ENCODE measurements around the gene KRTAP2-4.
"Not testable (repeated sequence)": the region's sequence is repeated elsewhere in the genome, so short reads cannot be mapped to it uniquely, and the experiment has no call there.

The KRTAP2-4 gene, protein sequence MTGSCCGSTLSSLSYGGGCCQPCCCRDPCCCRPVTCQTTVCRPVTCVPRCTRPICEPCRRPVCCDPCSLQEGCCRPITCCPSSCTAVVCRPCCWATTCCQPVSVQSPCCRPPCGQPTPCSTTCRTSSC

DNA sequence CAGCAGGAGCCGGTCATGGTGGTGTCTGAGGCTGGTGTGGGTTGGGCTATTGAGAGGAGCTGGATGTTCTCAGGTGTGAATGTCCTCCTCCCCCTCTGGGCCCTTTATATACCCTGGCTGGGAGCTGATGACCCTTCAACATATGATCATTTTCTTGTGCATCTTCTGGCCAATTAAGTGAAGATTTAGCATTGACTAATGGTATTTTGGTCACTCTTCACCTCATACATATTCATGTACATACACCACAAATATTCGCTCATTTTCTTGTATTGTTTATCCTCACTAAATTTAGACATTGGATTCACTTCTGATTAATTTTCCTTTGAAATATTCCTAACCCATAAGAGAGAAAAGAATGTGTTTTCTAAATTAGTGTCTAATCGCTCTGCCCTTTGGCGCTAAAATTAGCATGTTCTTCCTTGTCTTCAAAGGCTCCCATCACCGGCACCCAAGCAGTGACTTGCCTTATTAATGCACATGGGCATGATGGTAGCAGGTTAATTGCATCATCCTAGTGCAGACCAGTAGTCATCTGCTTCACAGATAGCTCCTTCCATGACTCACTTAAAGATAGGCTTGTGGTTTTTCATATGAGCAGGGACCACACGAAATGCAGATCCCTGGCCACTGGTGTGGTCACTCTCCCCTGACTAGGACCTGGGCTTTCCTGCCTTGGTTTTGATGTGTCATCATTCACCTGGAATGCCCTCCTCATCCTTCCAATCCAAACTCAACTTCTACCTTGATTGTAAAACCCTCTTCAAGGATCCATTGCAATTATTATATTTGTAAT lies at the start of gene KRTAP2-4:
Gene KRTAP2-4 (minus strand): TSS at position 51 of the 796 bp plus-strand sequence. CDS start 34 bp downstream, at position 17.
- peak; percentile 52 for DNase-seq (ENCODE audit: low read depth)

DNA sequence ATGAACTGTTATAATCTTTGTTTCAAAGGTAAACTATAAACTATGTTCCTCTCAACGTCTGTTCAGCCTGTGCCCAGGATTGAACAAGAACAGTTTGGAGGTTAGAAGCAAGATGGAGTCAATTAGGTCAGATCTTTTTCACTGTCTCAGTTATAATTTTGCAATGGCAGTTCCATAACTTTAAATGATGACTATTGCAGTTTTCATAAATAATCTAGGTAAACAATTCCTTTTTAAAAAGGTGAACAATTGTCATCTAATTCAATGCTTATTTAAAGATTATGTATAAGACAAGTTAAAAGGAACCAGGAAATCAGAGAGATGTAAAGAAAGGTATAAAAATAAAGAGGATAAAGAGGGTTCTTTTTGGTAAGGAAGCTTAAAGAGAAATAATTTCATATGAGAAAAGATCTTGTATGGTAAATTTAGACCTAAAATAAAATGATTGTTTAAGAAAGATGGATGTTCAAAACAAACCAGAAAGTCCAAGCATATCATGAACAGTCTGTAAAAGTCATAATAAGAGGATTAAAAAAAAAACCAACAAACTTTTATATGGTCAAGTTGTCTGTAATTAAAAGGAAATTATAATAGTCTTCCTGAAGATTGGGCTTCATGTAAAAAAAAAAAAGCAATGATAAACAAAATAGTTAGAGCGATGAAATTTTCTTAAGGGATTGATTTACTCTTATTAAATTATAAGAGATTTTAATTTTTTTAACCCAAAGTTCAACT lies 45.6 kb upstream of the KRTAP2-4 start:
- no peak for DNase-seq (ENCODE audit: low read depth)

DNA sequence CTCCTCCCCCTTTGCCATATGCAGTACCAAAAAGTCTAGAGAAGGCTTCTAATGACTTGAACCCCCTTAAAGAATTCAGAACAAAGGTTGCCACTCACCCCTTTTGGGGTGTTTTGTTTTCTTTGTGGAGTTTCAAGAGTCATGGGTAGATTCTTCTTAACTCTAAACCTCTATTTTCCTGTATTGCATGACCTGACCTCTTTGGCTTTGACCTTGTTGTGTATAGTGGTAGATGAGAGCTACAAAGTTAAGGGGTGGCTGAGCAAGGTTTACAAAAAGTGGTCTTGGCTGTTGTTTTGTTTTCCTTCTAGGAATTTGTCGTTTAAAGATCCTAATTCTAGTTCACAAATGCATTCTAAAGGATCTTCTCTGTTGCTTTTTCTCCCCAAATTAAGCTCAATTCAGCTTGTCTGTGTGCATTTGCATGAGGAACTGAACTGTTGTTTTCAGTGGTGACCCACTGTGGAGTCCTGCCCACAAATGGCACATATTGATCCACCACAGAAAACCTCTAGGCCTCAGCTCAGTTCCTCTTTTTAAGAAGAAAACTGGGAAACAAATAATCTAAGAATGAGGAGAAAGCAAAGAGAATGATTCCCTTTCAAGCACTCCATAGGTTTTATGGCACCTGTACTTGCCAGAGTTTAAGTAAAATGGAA lies 43.2 kb upstream of the KRTAP2-4 start:
- DNase-seq (ENCODE audit: low read depth), result not testable (repeated sequence)

DNA sequence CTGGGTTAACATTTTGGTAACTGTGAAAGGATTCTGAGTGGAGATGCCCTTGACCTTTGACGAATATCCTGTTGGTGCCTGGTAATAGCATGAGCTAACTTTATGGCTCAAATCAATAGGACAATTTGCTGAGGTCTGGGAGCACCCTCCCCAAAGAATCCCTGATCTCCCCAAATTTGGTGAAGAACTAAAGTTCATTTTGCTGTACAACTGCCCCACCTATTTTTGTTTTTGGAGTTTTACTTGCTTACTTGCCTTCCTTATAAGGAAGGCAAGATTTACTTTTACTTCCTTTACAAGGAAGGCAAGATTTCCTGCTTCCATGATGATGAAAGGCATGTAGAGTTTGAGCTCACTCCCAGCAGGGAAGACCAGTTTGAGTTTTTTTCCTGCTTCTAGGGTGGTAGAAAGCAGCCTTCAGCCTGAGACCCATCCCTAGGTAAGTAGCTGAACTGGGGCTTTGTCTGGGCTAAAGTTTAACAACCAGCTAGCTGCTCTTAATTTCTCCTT lies 42.3 kb upstream of the KRTAP2-4 start:
- no peak for DNase-seq (ENCODE audit: low read depth)

DNA sequence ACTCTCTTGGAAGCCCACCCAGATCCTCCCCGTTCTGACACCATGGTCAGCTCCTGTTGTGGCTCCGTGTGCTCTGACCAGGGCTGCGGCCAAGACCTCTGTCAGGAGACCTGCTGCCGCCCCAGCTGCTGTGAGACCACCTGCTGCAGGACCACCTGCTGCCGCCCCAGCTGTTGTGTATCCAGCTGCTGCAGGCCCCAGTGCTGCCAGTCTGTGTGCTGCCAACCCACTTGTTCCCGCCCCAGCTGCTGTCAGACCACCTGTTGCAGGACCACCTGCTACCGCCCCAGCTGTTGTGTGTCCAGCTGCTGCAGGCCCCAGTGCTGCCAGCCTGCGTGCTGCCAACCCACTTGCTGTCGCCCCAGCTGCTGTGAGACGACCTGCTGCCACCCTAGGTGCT lies 39.7 kb upstream of the KRTAP2-4 start, which contains the start of gene KRTAP4-9:
Gene KRTAP4-9 (plus strand): TSS at position 43 of the 400 bp plus-strand sequence. CDS start 0 bp downstream, at position 43.
- not testable (repeated sequence) for DNase-seq (ENCODE audit: low read depth)

DNA sequence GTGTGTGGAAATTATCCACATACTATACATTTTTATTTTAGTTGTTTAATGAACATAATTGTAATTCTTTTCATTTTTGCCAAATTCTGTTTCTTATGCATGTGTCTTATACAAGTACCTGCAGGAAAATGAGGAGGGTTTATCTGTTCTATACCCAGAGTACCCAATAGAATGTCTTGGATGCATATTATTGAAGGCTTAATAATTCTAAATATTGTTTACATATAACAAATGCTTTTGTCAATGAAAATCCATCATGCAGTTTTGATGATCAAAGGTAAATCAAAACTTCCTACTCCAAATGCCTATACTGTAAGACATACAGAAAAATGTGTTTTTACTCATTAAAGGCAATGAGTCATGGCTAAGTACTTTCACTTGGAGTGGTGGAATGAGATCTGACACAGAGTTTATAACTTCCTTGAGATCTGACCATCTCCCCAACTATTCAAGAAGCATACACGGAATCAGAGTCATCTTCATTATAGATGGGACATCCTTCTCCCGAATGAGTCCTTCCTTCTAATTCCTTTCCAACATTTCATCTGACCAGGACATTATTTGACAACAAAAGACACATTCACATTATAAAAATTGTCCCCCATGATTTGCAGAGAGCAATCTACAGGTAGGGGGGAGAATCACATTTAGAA lies 38.8 kb upstream of the KRTAP2-4 start:
- not testable (repeated sequence) for DNase-seq (ENCODE audit: low read depth)

DNA sequence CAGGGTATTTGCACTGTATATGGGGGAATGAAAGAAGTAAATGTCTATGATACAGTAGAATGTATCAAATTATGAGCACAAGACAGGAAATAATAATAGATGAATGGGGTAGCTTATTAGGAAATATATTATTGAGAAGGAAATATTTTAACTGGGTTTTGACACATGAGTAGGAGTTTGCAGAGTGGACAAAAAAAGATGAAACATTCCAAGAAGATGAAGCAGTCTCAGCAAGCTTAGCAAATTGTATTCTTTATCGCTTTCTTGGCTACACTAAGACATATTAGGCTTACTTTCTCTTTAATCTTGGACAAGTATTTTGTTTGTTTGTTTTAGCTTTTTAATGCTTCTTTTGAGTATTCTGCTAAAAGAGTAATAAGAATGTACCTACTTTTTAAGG lies 38.2 kb upstream of the KRTAP2-4 start:
- no peak for DNase-seq (ENCODE audit: low read depth)

DNA sequence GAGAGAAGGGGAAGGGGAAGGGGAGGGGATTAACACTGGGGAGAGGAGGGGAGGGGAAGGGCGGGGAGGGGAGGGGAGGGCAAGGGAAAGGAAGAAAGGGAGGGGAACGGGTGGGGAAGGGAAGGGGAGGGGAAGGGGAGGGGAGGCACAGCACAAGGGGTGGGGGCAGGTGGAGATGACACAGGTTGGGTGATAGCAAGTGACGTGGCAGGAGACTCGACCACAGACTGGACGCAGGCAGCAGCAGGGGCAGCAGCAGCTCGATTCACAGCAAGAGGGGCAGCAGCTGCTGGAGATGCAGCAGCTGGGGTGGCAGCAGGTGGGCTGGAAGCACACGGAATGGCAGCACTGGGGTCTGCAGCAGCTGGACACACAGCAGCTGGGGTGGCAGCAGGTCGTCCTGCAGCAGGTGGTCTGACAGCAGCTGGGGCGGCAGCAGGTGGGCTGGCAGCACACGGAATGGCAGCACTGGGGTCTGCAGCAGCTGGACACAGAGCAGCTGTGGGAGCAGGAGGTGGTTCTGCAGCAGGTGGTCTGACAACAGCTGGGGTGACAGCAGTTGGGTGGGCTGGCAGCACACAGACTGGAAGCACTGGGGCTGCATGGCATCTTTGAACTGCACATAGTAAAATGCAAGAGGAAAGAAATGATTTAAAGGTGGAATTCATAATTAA lies 36.0 kb upstream of the KRTAP2-4 start, which contains the start of gene KRTAP4-16:
Gene KRTAP4-16 (minus strand): TSS at position 624 of the 674 bp plus-strand sequence. CDS start 0 bp downstream, at position 624.
- DNase-seq (ENCODE audit: low read depth), result no peak

DNA sequence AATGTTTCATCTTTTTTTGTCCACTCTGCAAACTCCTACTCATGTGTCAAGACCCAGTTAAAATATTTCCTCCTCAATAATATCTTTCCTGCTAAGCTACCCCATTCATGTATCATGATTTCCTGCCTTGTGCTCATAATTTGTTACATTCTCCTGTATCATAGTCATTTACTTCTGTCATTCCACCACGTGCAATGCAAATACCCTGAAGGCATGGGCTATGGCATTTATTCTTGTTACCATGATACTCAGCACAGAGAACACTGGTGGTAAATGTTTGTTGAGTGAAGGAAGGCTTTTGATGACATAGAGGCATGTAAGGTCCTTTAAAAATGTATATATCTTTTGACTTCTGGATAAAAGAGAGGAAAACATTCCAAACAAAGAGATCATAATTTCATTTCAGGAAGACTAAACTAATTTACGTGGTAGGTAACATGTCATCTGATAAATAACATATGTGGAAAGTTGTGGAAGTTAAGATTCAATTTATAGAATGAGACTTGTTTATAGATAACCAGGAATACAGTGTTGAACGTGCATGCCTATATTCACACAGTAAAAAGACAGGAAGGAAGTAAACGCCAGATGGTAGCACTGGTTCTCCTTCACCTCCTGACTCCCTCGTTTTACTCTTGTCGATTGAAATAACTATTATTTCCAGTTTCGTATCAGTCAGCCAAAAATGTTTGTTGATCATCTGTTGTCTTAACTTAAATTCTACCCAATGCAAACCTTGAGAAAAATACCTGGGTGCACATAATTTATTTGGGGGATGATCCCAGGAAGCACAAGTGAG lies 34.2 kb upstream of the KRTAP2-4 start:
- DNase-seq (ENCODE audit: low read depth), result not testable (repeated sequence)

DNA sequence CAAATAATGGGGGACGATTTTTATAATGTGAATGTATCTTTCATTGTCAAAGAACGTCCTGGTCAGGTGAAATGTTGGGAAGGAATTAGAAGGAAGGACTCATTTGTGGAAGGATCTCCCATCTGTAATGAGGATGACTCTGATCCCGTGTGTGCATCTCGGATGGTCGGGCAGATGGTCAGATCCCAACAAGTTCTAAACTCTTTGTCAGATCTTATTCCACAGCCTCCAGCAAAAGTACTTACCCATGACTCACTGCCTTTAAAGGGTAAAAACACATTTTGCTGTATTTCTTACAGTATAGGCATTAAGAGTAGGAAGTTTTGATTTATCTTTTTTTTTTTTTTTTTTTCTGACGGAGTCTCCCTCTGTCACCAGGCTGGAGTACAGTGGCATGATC lies 32.8 kb upstream of the KRTAP2-4 start:
- no peak for DNase-seq (ENCODE audit: low read depth)

DNA sequence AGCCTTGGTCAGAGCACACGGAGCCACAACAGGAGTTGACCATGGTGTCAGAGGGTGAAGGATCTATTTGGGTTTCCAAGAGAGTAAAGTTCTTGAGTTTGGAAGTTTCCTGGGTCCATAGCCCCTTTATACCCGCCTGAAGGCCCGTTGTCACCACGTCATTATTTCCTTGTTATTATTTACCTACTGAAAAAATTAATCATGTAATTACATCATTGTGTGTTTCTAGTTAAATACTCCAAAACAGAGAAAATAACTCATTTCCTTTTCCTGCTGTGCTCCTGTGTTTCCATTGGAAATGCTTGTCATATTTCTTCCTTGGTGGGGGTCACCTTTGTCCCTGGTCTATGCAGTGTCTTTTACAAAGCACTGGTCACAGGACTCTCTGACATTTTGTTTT lies 32.4 kb upstream of the KRTAP2-4 start, which contains the start of gene KRTAP4-8:
Gene KRTAP4-8 (minus strand): TSS at position 101 of the 400 bp plus-strand sequence. CDS start 58 bp downstream, at position 43.
- no peak for DNase-seq (ENCODE audit: low read depth)

DNA sequence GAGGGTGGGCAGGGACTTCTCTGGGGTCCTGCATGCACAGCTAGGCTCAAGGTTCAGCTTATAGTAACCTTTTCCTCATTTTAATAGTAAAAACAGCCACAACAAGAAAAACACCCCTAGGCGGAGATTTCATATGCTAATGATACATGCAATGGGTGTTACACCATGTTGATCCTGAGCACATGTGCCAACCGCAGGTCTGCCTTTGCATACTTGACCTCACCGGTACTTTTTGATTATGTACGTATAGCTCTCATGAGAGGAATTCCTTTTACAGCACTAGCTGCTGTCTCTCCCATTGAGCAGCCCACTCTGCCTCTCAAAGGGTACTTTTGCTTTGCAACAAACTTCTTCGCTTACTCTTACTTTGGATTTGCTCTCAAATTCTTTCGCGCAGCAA lies 30.4 kb upstream of the KRTAP2-4 start:
- DNase-seq (ENCODE audit: low read depth), result no peak

DNA sequence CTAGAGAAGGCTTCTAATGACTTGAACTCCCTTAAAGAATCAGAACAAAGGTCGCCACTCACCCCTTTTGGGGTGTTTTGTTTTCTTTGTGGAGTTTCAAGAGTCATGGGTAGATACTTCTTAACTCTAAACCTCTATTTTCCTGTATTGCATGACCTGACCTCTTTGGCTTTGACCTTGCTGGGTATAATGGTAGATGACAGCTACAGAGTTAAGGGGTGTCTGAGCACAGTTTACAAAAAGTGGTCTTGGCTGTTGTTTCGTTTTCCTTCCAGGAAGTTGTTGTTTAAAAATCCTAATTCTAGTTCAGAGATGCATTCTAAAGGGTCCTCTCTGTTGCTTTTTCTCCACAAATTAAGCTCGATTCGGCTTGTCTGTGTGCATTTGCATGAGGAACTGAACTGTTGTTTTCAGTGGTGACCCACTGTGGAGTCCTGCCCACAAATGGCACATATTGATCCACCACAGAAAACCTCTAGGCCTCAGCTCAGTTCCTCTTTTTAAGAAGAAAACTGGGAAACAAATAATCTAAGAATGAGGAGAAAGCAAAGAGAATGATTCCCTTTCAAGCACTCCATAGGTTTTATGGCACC lies 23.2 kb upstream of the KRTAP2-4 start:
- not testable (repeated sequence) for DNase-seq (ENCODE audit: low read depth)

DNA sequence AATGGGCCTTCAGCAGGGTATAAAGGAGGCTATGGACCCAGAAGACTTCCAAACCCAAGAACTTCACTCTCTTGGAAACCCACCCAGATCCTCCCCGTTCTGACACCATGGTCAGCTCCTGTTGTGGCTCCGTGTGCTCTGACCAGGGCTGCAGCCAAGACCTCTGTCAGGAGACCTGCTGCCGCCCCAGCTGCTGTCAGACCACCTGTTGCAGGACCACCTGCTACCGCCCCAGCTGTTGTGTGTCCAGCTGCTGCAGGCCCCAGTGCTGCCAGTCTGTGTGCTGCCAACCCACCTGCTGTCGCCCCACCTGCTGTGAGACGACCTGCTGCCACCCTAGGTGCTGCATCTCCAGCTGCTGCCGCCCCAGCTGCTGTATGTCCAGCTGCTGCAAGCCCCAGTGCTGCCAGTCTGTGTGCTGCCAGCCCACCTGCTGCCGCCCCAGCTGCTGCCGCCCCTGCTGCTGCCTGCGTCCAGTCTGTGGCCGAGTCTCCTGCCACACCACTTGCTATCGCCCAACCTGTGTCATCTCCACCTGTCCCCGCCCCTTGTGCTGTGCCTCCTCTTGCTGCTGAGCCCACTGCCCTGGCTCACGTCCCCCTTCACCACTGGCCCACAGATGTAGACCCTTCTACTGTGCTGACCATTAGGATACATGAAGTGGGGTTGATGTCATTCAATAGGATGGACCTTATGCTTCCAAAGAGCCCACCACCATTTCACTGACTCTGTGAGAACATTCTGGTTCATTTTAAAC lies 18.6 kb upstream of the KRTAP2-4 start, which contains the start of gene KRTAP4-7:
Gene KRTAP4-7 (plus strand): TSS at position 51 of the 757 bp plus-strand sequence. CDS start 57 bp downstream, at position 108.
- not testable (repeated sequence) for DNase-seq (ENCODE audit: low read depth)

DNA sequence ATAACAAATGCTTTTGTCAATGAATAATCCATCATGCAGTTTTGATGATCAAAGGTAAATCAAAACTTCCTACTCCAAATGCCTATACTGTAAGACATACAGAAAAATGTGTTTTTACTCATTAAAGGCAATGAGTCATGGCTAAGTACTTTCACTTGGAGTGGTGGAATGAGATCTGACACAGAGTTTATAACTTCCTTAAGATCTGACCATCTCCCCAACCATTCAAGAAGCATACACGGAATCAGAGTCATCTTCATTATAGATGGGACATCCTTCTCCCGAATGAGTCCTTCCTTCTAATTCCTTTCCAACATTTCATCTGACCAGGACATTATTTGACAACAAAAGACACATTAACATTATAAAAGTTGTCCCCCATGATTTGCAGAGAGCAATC lies 17.7 kb upstream of the KRTAP2-4 start:
- not testable (repeated sequence) for DNase-seq (ENCODE audit: low read depth)

DNA sequence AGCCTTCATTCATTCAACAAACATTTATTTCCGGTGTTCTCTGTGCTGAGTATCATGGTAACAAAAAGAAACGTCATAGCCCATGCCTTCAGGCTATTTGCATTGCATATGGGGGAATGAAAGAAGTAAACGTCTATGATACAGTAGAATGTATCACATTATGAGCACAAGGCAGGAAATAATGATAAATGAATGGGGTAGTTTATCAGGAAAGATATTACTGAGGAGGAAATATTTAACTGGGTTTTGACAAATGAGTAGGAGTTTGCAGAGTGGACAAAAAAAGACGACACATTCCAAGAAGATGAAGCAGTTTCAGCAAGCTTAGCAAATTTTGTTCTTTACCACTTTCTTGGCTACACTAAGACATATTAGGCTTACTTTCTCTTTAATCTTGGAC lies 16.9 kb upstream of the KRTAP2-4 start:
- DNase-seq (ENCODE audit: low read depth), result no peak

DNA sequence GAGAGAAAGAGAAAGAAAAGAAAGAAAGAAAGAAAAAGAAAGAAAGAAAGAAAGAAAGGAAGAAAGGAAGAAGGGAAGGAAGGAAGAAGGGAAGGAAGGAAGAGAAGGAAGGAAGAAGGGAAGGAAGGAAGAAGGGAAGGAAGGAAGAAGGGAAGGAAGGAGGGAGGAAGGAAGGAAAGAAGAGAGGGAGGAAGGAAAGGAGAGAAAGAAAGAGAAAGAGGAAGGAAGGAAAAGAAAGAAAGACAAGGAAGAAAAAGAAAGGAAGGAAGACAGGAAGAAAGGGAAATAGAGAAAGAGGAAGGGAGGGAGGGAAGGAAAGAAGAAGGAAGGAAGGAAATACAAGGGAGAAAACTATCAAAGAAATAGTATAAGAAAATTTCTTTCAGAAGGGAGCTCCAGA lies 11.1 kb upstream of the KRTAP2-4 start:
- no peak for DNase-seq (ENCODE audit: low read depth)

DNA sequence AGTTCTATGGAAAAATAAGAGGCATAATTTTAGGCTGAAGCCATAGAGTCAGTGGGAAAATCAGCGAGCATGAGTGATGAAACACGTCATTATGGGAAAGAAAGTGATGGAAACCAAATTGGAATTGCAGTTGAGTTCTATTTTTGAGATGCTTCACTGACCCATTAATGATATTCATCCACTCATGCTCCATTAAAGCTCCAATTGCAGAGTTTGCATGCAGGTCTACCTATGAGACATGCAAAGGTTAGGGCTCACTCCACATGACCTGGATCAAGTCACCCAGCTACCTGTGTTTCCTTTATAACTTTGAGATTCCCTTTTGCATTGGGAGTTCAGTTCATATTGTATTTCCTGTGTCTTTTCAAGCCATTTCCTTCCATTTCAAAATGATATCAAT lies 8.0 kb upstream of the KRTAP2-4 start:
- no peak for DNase-seq (ENCODE audit: low read depth)
